GM12892 (cell line): ENCODE measurements around the gene SORCS3.

Experiments
- POLR2A ChIP-seq: IDR thresholded peaks from 2 replicates; pipeline ENCODE4 v1.6.1; 2011; ENCODE audit warnings: low read depth, low read length, control low read depth
- POLR2AphosphoS5 ChIP-seq: IDR thresholded peaks from 2 replicates; pipeline ENCODE4 v1.6.1; 2011; ENCODE audit warnings: low read depth, low read length, control low read depth
- TAF1 ChIP-seq: IDR thresholded peaks from 2 replicates; pipeline ENCODE4 v1.6.1; 2011; ENCODE audit warnings: low read depth, mild to moderate bottlenecking, control low read depth, low read length, borderline replicate concordance

GRCh38 chr10:104773105-104773504 is 132.0 kb downstream of the SORCS3 start:
- no peak for TF ChIP-seq POLR2A
- no peak for TF ChIP-seq POLR2AphosphoS5
- TF ChIP-seq TAF1: no peak
